Stimulated activated naive CD8-positive, alpha-beta T cell treated with anti-CD3 and anti-CD28 coated beads, Interleukin-15, Interleukin-2, amounts not matched to agents 100 ng/mL and 50 ng/mL, for 24 hours (primary cell): ENCODE data around the gene SPECC1L.

ENCODE experiments used
- H3K27ac Mint-ChIP-seq: one replicate; pipeline ENCODE4 v1.8.0; 2021; ENCODE audit warnings: mild to moderate bottlenecking, mixed read lengths
- H3K27me3 Mint-ChIP-seq: one replicate; pipeline ENCODE4 v1.8.0; 2021; ENCODE audit warnings: mixed read lengths
- H3K36me3 Mint-ChIP-seq: one replicate; pipeline ENCODE4 v1.8.0; 2021; ENCODE audit warnings: low read depth, mixed read lengths
- H3K4me1 Mint-ChIP-seq: one replicate; pipeline ENCODE4 v1.8.0; 2021; ENCODE audit warnings: low read depth, mixed read lengths
- H3K4me3 Mint-ChIP-seq: one replicate; pipeline ENCODE4 v1.8.0; 2021; ENCODE audit warnings: mild to moderate bottlenecking, mixed read lengths
- H3K9me3 Mint-ChIP-seq: one replicate; pipeline ENCODE4 v1.8.0; 2021; ENCODE audit warnings: mixed read lengths

The SPECC1L gene

GRCh38 chr22:24398409-24398808 is 127.8 kb downstream of the SPECC1L start:
- Mint-ChIP-seq H3K36me3 (peaks cover 44% of the 10 kb centered on the region), H3K27ac (no peak overlapping the region), H3K9me3 (no peaks in the 10 kb centered on the region), H3K4me3 (no peak overlapping the region), H3K27me3 (no peaks in the 10 kb centered on the region), H3K4me1 (peaks cover 39% of the 10 kb centered on the region)

GRCh38 chr22:24400034-24400725 is 129.5 kb downstream of the SPECC1L start:
- Mint-ChIP-seq H3K36me3 (peaks cover 59% of the 10 kb centered on the region), H3K9me3 (no peaks in the 10 kb centered on the region), H3K27ac (peak overlapping the region; percentile 17), H3K4me3 (no peak overlapping the region), H3K4me1 (peaks cover 42% of the 10 kb centered on the region), H3K27me3 (no peaks in the 10 kb centered on the region)

- peak overlapping the region; percentile 17 for H3K27ac Mint-ChIP-seq
- H3K36me3 Mint-ChIP-seq = peaks cover 54% of the 10 kb centered on the region
- peaks cover 46% of the 10 kb centered on the region for H3K4me1 Mint-ChIP-seq
- H3K4me3 Mint-ChIP-seq = peak overlapping the region; percentile 32
- H3K27me3 Mint-ChIP-seq = no peaks in the 10 kb centered on the region
- H3K9me3 Mint-ChIP-seq = no peaks in the 10 kb centered on the region
These were observed 130.3 kb downstream of the SPECC1L start for GRCh38 chr22:24400726-24401596.

GRCh38 chr22:24401931-24402367 is 131.3 kb downstream of the SPECC1L start:
- no peak overlapping the region for H3K4me3 Mint-ChIP-seq
- H3K4me1 Mint-ChIP-seq = peaks cover 52% of the 10 kb centered on the region

GRCh38 chr22:24402460-24403192 is 132.0 kb downstream of the SPECC1L start:
- H3K27me3 Mint-ChIP-seq = no peaks in the 10 kb centered on the region
- peaks cover 59% of the 10 kb centered on the region for H3K4me1 Mint-ChIP-seq
- peaks cover 43% of the 10 kb centered on the region for H3K36me3 Mint-ChIP-seq
- H3K27ac Mint-ChIP-seq = peak overlapping the region; percentile 68
- no peaks in the 10 kb centered on the region for H3K9me3 Mint-ChIP-seq
- H3K4me3 Mint-ChIP-seq = peak overlapping the region; percentile 49

More at GRCh38 chr22:24401931-24402367, 131.3 kb downstream of the SPECC1L start:
- no peaks in the 10 kb centered on the region for H3K9me3 Mint-ChIP-seq
- no peak overlapping the region for H3K27ac Mint-ChIP-seq
- H3K27me3 Mint-ChIP-seq = no peaks in the 10 kb centered on the region
- H3K36me3 Mint-ChIP-seq = peaks cover 46% of the 10 kb centered on the region

GRCh38 chr22:24403346-24403745 is 132.7 kb downstream of the SPECC1L start:
- Mint-ChIP-seq H3K4me3 (no peak overlapping the region), H3K4me1 (peaks cover 62% of the 10 kb centered on the region), H3K9me3 (no peaks in the 10 kb centered on the region), H3K27ac (no peak overlapping the region), H3K36me3 (peaks cover 42% of the 10 kb centered on the region), H3K27me3 (no peaks in the 10 kb centered on the region)

GRCh38 chr22:24404561-24405275 is 134.1 kb downstream of the SPECC1L start:
- Mint-ChIP-seq H3K4me1 (peaks cover 74% of the 10 kb centered on the region), H3K27me3 (no peaks in the 10 kb centered on the region), H3K4me3 (no peak overlapping the region), H3K36me3 (peaks cover 36% of the 10 kb centered on the region), H3K9me3 (no peaks in the 10 kb centered on the region), H3K27ac (no peak overlapping the region)

GRCh38 chr22:24405631-24406321 is 135.1 kb downstream of the SPECC1L start:
- Mint-ChIP-seq H3K4me3 (no peak overlapping the region), H3K4me1 (peaks cover 74% of the 10 kb centered on the region), H3K27ac (no peak overlapping the region), H3K36me3 (peaks cover 39% of the 10 kb centered on the region), H3K9me3 (no peaks in the 10 kb centered on the region), H3K27me3 (no peaks in the 10 kb centered on the region)

GRCh38 chr22:24406322-24407277 is 136.0 kb downstream of the SPECC1L start:
- H3K36me3 Mint-ChIP-seq = peaks cover 32% of the 10 kb centered on the region
- H3K4me3 Mint-ChIP-seq = no peak overlapping the region
- peaks cover 66% of the 10 kb centered on the region for H3K4me1 Mint-ChIP-seq
- no peaks in the 10 kb centered on the region for H3K27me3 Mint-ChIP-seq
- H3K9me3 Mint-ChIP-seq = no peaks in the 10 kb centered on the region
- H3K27ac Mint-ChIP-seq = no peak overlapping the region

- H3K27me3 Mint-ChIP-seq = no peaks in the 10 kb centered on the region
- peaks cover 30% of the 10 kb centered on the region for H3K36me3 Mint-ChIP-seq
- H3K4me3 Mint-ChIP-seq = no peak overlapping the region
- no peak overlapping the region for H3K27ac Mint-ChIP-seq
- peaks cover 60% of the 10 kb centered on the region for H3K4me1 Mint-ChIP-seq
- no peaks in the 10 kb centered on the region for H3K9me3 Mint-ChIP-seq
These were observed 136.6 kb downstream of the SPECC1L start for GRCh38 chr22:24407278-24407665.

- H3K4me1 Mint-ChIP-seq = peaks cover 54% of the 10 kb centered on the region
- H3K36me3 Mint-ChIP-seq = peaks cover 32% of the 10 kb centered on the region
- H3K27ac Mint-ChIP-seq = no peak overlapping the region
- H3K4me3 Mint-ChIP-seq = no peak overlapping the region
- H3K27me3 Mint-ChIP-seq = no peaks in the 10 kb centered on the region
- no peaks in the 10 kb centered on the region for H3K9me3 Mint-ChIP-seq
These were observed 137.3 kb downstream of the SPECC1L start for GRCh38 chr22:24407884-24408283.

- Mint-ChIP-seq H3K9me3 (no peaks in the 10 kb centered on the region), H3K27me3 (no peaks in the 10 kb centered on the region), H3K27ac (no peak overlapping the region)
These were observed 138.0 kb downstream of the SPECC1L start for GRCh38 chr22:24408630-24409029.

GRCh38 chr22:24409707-24410106 is 139.1 kb downstream of the SPECC1L start:
- no peak overlapping the region for H3K4me3 Mint-ChIP-seq
- no peaks in the 10 kb centered on the region for H3K9me3 Mint-ChIP-seq
- H3K27ac Mint-ChIP-seq = no peak overlapping the region
- peaks cover 25% of the 10 kb centered on the region for H3K36me3 Mint-ChIP-seq
- H3K4me1 Mint-ChIP-seq = peaks cover 48% of the 10 kb centered on the region
- H3K27me3 Mint-ChIP-seq = no peaks in the 10 kb centered on the region

More at GRCh38 chr22:24408630-24409029, 138.0 kb downstream of the SPECC1L start:
- Mint-ChIP-seq H3K4me1 (peaks cover 48% of the 10 kb centered on the region), H3K36me3 (peaks cover 32% of the 10 kb centered on the region), H3K4me3 (no peak overlapping the region)
